Activated CD4-positive, CD25-positive, alpha-beta regulatory T cell treated with anti-CD3 and anti-CD28 coated beads, Interleukin-2, amount 50 U/mL, for 24 hours (primary cell): ENCODE data around the gene CMSS1.

Experiments
- ATAC-seq, 2 donors: fragments of 150-1000 bp; cut with Tn5 transposase; one replicate each; pipeline ENCODE4 v1.10.0; 2021; ENCODE audit warnings: mild to moderate bottlenecking in 1 of 2, moderate library complexity in 1 of 2

Gene CMSS1

GRCh38 chr3:99817437-99818240 lies at the start of gene CMSS1:
Gene CMSS1, plus strand, starts transcription at chr3:99817862.
- ATAC-seq = peak; percentile 95 to 96

- no peak for ATAC-seq
Observed at GRCh38 chr3:99768126-99768525, 49.5 kb upstream of the CMSS1 start.

GRCh38 chr3:99768808-99769501 lies 48.7 kb upstream of the CMSS1 start:
- no peak for ATAC-seq

- no peak for ATAC-seq
Observed at GRCh38 chr3:99772171-99772570, 45.5 kb upstream of the CMSS1 start.

GRCh38 chr3:99772671-99773070 lies 45.0 kb upstream of the CMSS1 start:
- no peak for ATAC-seq

- peak; percentile 76 to 78 for ATAC-seq
Observed at GRCh38 chr3:99774467-99774866, 43.2 kb upstream of the CMSS1 start.

GRCh38 chr3:99776516-99777209 lies 41.0 kb upstream of the CMSS1 start:
- no peak for ATAC-seq

GRCh38 chr3:99777210-99777549 lies 40.5 kb upstream of the CMSS1 start:
- no peak for ATAC-seq

- ATAC-seq = no peak
Observed at GRCh38 chr3:99777708-99778107, 40.0 kb upstream of the CMSS1 start.

GRCh38 chr3:99780749-99781148 lies 36.9 kb upstream of the CMSS1 start:
- no peak for ATAC-seq

- no peak for ATAC-seq
Observed at GRCh38 chr3:99781761-99782160, 35.9 kb upstream of the CMSS1 start.

GRCh38 chr3:99783011-99783573 lies 34.6 kb upstream of the CMSS1 start:
- ATAC-seq = no peak

GRCh38 chr3:99789011-99789721 lies 28.5 kb upstream of the CMSS1 start:
- peak; percentile 51 to 56 for ATAC-seq

- ATAC-seq = no peak
Observed at GRCh38 chr3:99794485-99794884, 23.2 kb upstream of the CMSS1 start.

- ATAC-seq = no peak
Observed at GRCh38 chr3:99795573-99795972, 22.1 kb upstream of the CMSS1 start.

GRCh38 chr3:99799422-99799821 lies 18.2 kb upstream of the CMSS1 start:
- ATAC-seq = no peak

GRCh38 chr3:99803297-99803696 lies 14.4 kb upstream of the CMSS1 start:
- ATAC-seq = no peak

- no peak for ATAC-seq
Observed at GRCh38 chr3:99805160-99805559, 12.5 kb upstream of the CMSS1 start.

GRCh38 chr3:99808163-99808794 lies 9.4 kb upstream of the CMSS1 start:
- no peak for ATAC-seq

GRCh38 chr3:99809565-99809964 lies 8.1 kb upstream of the CMSS1 start:
- no peak for ATAC-seq

- no peak for ATAC-seq
Observed at GRCh38 chr3:99810403-99810802, 7.3 kb upstream of the CMSS1 start.

GRCh38 chr3:99817047-99817436 lies 620 bp upstream of the CMSS1 start:
- no peak for ATAC-seq
